ENCODE data around the gene SPAG17.

GRCh38 chr1:117981455-117982192, 203.4 kb downstream of the SPAG17 start:
- no peak for TF ChIP-seq POLR2A (IDR thresholded peaks at IDR 0.05; ENCODE audit: insufficient read depth in 1 of 2, low read depth in 2 of 2, low read length in 2 of 2)
- no peak for TF ChIP-seq ZNF207 (IDR thresholded peaks at IDR 0.05; ENCODE audit: borderline replicate concordance)
- no peak for TF ChIP-seq EZH2 (conservative IDR thresholded peaks at IDR 0.05; ENCODE audit: low read depth, low read length)
